Activated naive CD8-positive, alpha-beta T cell treated with anti-CD3 and anti-CD28 coated beads for 36 hours (primary cell): Measurements from ENCODE around the gene HMCN2. TPM values are rescaled to one million over a fixed set of nuclear protein-coding genes. Genes with fewer than 3 reads are reported as not detected.

ENCODE experiments used
- DNase-seq: peaks from one replicate; pipeline ENCODE4 v3.0.0; 2021
- H3K27ac Mint-ChIP-seq: one replicate; pipeline ENCODE4 v1.8.0; 2022; ENCODE audit warnings: mild to moderate bottlenecking, moderate library complexity, mixed read lengths
- H3K27me3 Mint-ChIP-seq: one replicate; pipeline ENCODE4 v1.8.0; 2022; ENCODE audit warnings: mild to moderate bottlenecking, mixed read lengths
- H3K36me3 Mint-ChIP-seq: one replicate; pipeline ENCODE4 v1.8.0; 2021; ENCODE audit warnings: mild to moderate bottlenecking, mixed read lengths
- H3K4me1 Mint-ChIP-seq: one replicate; pipeline ENCODE4 v1.8.0; 2021; ENCODE audit warnings: mixed read lengths
- H3K4me3 Mint-ChIP-seq: one replicate; pipeline ENCODE4 v1.8.0; 2022; ENCODE audit warnings: mild to moderate bottlenecking, moderate library complexity, mixed read lengths
- H3K9me3 Mint-ChIP-seq: one replicate; pipeline ENCODE4 v1.8.0; 2022; ENCODE audit warnings: mixed read lengths
- total RNA-seq, 2 experiments: library from RNA; stranded (reverse); gene quantifications; one replicate each; pipeline ENCODE4 v1.2.3, GENCODE V29; 2021

HMCN2 gene
- total RNA-seq, 2 experiments from 2014 or later = not detected

GRCh38 chr9:130459151-130459550 lies 193.6 kb downstream of the HMCN2 start:
- Mint-ChIP-seq H3K9me3 (no peaks in the 10 kb centered on the region), H3K4me3 (no peak overlapping the region), H3K27me3 (peaks cover 12% of the 10 kb centered on the region), H3K36me3 (no peaks in the 10 kb centered on the region), H3K27ac (no peak overlapping the region), H3K4me1 (no peaks in the 10 kb centered on the region)
- no peak for DNase-seq

GRCh38 chr9:130459941-130460669 lies 194.5 kb downstream of the HMCN2 start:
- peaks cover 12% of the 10 kb centered on the region for H3K27me3 Mint-ChIP-seq
- H3K9me3 Mint-ChIP-seq = no peaks in the 10 kb centered on the region
- H3K4me1 Mint-ChIP-seq = no peaks in the 10 kb centered on the region
- H3K4me3 Mint-ChIP-seq = no peak overlapping the region
- no peak overlapping the region for H3K27ac Mint-ChIP-seq
- DNase-seq = no peak
- no peaks in the 10 kb centered on the region for H3K36me3 Mint-ChIP-seq

GRCh38 chr9:130461218-130461630 lies 195.7 kb downstream of the HMCN2 start:
- peaks cover 13% of the 10 kb centered on the region for H3K27me3 Mint-ChIP-seq
- H3K4me3 Mint-ChIP-seq = no peak overlapping the region
- H3K9me3 Mint-ChIP-seq = no peaks in the 10 kb centered on the region
- H3K27ac Mint-ChIP-seq = no peak overlapping the region
- no peaks in the 10 kb centered on the region for H3K4me1 Mint-ChIP-seq
- peak; percentile 71 for DNase-seq
- no peaks in the 10 kb centered on the region for H3K36me3 Mint-ChIP-seq

- no peak overlapping the region for H3K27ac Mint-ChIP-seq
- H3K9me3 Mint-ChIP-seq = no peaks in the 10 kb centered on the region
- DNase-seq = no peak
- no peaks in the 10 kb centered on the region for H3K36me3 Mint-ChIP-seq
- H3K27me3 Mint-ChIP-seq = peaks cover 18% of the 10 kb centered on the region
- no peak overlapping the region for H3K4me3 Mint-ChIP-seq
- H3K4me1 Mint-ChIP-seq = no peaks in the 10 kb centered on the region
Measured at GRCh38 chr9:130461731-130462130, 196.2 kb downstream of the HMCN2 start.

- Mint-ChIP-seq H3K36me3 (no peaks in the 10 kb centered on the region), H3K4me1 (no peaks in the 10 kb centered on the region), H3K4me3 (no peak overlapping the region), H3K9me3 (no peaks in the 10 kb centered on the region), H3K27ac (no peak overlapping the region), H3K27me3 (peaks cover 30% of the 10 kb centered on the region)
- no peak for DNase-seq
Measured at GRCh38 chr9:130462685-130463540, 197.4 kb downstream of the HMCN2 start.

GRCh38 chr9:130463763-130464745 lies 198.5 kb downstream of the HMCN2 start:
- no peaks in the 10 kb centered on the region for H3K36me3 Mint-ChIP-seq
- H3K27me3 Mint-ChIP-seq = peaks cover 38% of the 10 kb centered on the region
- DNase-seq = no peak
- H3K4me3 Mint-ChIP-seq = no peak overlapping the region
- H3K9me3 Mint-ChIP-seq = no peaks in the 10 kb centered on the region
- H3K4me1 Mint-ChIP-seq = no peaks in the 10 kb centered on the region
- H3K27ac Mint-ChIP-seq = no peak overlapping the region

GRCh38 chr9:130465383-130466096 lies 200.0 kb downstream of the HMCN2 start:
- DNase-seq = no peak
- Mint-ChIP-seq H3K4me3 (no peak overlapping the region), H3K4me1 (no peaks in the 10 kb centered on the region), H3K9me3 (no peaks in the 10 kb centered on the region), H3K36me3 (no peaks in the 10 kb centered on the region), H3K27ac (no peak overlapping the region), H3K27me3 (peaks cover 38% of the 10 kb centered on the region)

- no peaks in the 10 kb centered on the region for H3K9me3 Mint-ChIP-seq
Measured at GRCh38 chr9:130466537-130467217, 201.1 kb downstream of the HMCN2 start.

GRCh38 chr9:130467316-130467715 lies 201.8 kb downstream of the HMCN2 start:
- Mint-ChIP-seq H3K4me1 (no peaks in the 10 kb centered on the region), H3K9me3 (no peaks in the 10 kb centered on the region), H3K27ac (no peak overlapping the region), H3K27me3 (peaks cover 51% of the 10 kb centered on the region), H3K4me3 (no peak overlapping the region), H3K36me3 (no peaks in the 10 kb centered on the region)
- no peak for DNase-seq

More at GRCh38 chr9:130466537-130467217, 201.1 kb downstream of the HMCN2 start:
- no peak for DNase-seq
- Mint-ChIP-seq H3K27me3 (peaks cover 46% of the 10 kb centered on the region), H3K4me3 (no peak overlapping the region), H3K27ac (no peak overlapping the region), H3K36me3 (no peaks in the 10 kb centered on the region), H3K4me1 (no peaks in the 10 kb centered on the region)

- Mint-ChIP-seq H3K4me3 (no peak overlapping the region), H3K4me1 (no peaks in the 10 kb centered on the region), H3K27me3 (peaks cover 49% of the 10 kb centered on the region), H3K9me3 (no peaks in the 10 kb centered on the region), H3K27ac (no peak overlapping the region), H3K36me3 (no peaks in the 10 kb centered on the region)
- DNase-seq = no peak
Measured at GRCh38 chr9:130468566-130468965, 203.0 kb downstream of the HMCN2 start.

GRCh38 chr9:130470269-130470668 lies 204.7 kb downstream of the HMCN2 start:
- H3K27me3 Mint-ChIP-seq = peaks cover 53% of the 10 kb centered on the region
- H3K4me3 Mint-ChIP-seq = no peak overlapping the region
- no peak for DNase-seq
- H3K9me3 Mint-ChIP-seq = no peaks in the 10 kb centered on the region
- H3K36me3 Mint-ChIP-seq = no peaks in the 10 kb centered on the region
- no peaks in the 10 kb centered on the region for H3K4me1 Mint-ChIP-seq
- H3K27ac Mint-ChIP-seq = no peak overlapping the region

GRCh38 chr9:130470950-130471349 lies 205.4 kb downstream of the HMCN2 start:
- Mint-ChIP-seq H3K4me3 (no peak overlapping the region), H3K27ac (no peak overlapping the region), H3K27me3 (peaks cover 53% of the 10 kb centered on the region), H3K4me1 (no peaks in the 10 kb centered on the region), H3K9me3 (no peaks in the 10 kb centered on the region), H3K36me3 (no peaks in the 10 kb centered on the region)
- no peak for DNase-seq

- peaks cover 48% of the 10 kb centered on the region for H3K27me3 Mint-ChIP-seq
Measured at GRCh38 chr9:130471411-130472183, 206.0 kb downstream of the HMCN2 start.

More at GRCh38 chr9:130471411-130472183, 206.0 kb downstream of the HMCN2 start:
- no peak for DNase-seq
- H3K27ac Mint-ChIP-seq = no peak overlapping the region
- no peak overlapping the region for H3K4me3 Mint-ChIP-seq
- no peaks in the 10 kb centered on the region for H3K36me3 Mint-ChIP-seq
- H3K4me1 Mint-ChIP-seq = no peaks in the 10 kb centered on the region
- H3K9me3 Mint-ChIP-seq = no peaks in the 10 kb centered on the region
